Sigmoid colon (tissue), 3 donors: ENCODE results near the gene GNAI3.

Experiments used
- POLR2A ChIP-seq, 2 donors: fragments of 450-650 bp; IDR thresholded peaks; one replicate each; pipeline ENCODE4 v1.6.1; 2016; ENCODE audit warnings: antibody characterized with exemption in 2 of 2, mild to moderate bottlenecking in 2 of 2, moderate library complexity in 2 of 2
- TF ChIP-seq, protein P1 (sequence below), 4 experiments: fragments of 450-650 bp in 3 of 4; fragments of 200-600 bp in 1 of 4; IDR thresholded peaks; one replicate each; pipeline ENCODE4 v1.5.1; 2016 to 2019; ENCODE audit warnings: antibody characterized with exemption in 4 of 4, mild to moderate bottlenecking in 3 of 4, moderate library complexity in 2 of 4

DNA sequence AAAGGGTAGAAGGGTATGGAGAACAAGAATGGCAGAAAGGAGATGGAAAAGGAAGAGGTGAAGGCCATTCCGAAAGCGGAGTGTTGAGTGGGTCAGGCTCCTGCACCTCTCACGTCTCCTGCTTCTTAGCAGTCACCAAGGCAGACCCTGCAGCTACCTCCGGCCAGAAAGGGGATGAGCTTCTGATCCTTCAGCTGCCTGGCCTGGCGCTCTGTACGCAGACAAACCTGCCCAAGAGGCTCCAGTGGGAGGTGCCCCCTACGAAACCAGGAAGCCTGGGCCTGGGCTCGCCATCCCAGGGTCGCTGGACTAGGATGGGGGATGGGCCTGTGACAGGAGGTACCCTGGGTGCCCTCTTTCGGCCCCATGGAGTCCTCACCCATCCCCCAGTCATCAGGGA is 5.8 kb upstream of the GNAI3 start:
- TF ChIP-seq, protein P1, sequence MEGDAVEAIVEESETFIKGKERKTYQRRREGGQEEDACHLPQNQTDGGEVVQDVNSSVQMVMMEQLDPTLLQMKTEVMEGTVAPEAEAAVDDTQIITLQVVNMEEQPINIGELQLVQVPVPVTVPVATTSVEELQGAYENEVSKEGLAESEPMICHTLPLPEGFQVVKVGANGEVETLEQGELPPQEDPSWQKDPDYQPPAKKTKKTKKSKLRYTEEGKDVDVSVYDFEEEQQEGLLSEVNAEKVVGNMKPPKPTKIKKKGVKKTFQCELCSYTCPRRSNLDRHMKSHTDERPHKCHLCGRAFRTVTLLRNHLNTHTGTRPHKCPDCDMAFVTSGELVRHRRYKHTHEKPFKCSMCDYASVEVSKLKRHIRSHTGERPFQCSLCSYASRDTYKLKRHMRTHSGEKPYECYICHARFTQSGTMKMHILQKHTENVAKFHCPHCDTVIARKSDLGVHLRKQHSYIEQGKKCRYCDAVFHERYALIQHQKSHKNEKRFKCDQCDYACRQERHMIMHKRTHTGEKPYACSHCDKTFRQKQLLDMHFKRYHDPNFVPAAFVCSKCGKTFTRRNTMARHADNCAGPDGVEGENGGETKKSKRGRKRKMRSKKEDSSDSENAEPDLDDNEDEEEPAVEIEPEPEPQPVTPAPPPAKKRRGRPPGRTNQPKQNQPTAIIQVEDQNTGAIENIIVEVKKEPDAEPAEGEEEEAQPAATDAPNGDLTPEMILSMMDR (IDR thresholded peaks at IDR 0.05): no peak
- no peak for TF ChIP-seq POLR2A (IDR thresholded peaks at IDR 0.05)
